Right atrium auricular region (tissue), 2 donors: Measurements from ENCODE around the gene PRKCH. TPM values are rescaled to one million over a fixed set of nuclear protein-coding genes. Genes with fewer than 3 reads are reported as not detected.

Source experiments
- DNase-seq: peaks from one replicate; pipeline ENCODE4 v3.0.0-alpha.2; 2019; ENCODE audit warnings: low spot score
- H3K27ac ChIP-seq, 2 donors: fragments of 200-600 bp; sonication (generic); 1 replicate in 1 of 2; 2 replicates in 1 of 2; pipeline ENCODE4 v1.5.1; 2016 to 2019
- H3K27me3 ChIP-seq, 2 donors: fragments of 200-600 bp; sonication (generic); one replicate each; pipeline versions ENCODE4 v1.5.1 to v1.6.0; 2017 to 2019
- H3K36me3 ChIP-seq: fragments of 200-600 bp; sonication (generic); one replicate; pipeline ENCODE4 v1.5.1; 2016
- H3K4me1 ChIP-seq, 2 donors: fragments of 200-600 bp; sonication (generic); one replicate each; pipeline versions ENCODE4 v1.5.1 to v1.6.0; 2017 to 2019
- H3K4me3 ChIP-seq, 2 donors: fragments of 200-600 bp; sonication (generic); 1 replicate in 1 of 2; 2 replicates in 1 of 2; pipeline ENCODE4 v1.5.1; 2017 to 2019; ENCODE audit warnings: mild to moderate bottlenecking in 1 of 2, moderate library complexity in 1 of 2
- H3K9me3 ChIP-seq, 2 donors: fragments of 200-600 bp; sonication (generic); one replicate each; pipeline ENCODE4 v1.5.1; 2019
- CTCF ChIP-seq, 2 donors: fragments of 200-600 bp; sonication (generic); IDR thresholded peaks; one replicate each; pipeline ENCODE4 v1.5.1; 2019; ENCODE audit warnings: antibody characterized with exemption in 2 of 2
- total RNA-seq, 2 donors: library from RNA; depleted of rRNA; stranded (reverse); fragments of >200 nt; gene quantifications; one replicate each; pipeline ENCODE4 v1.1.0, GENCODE V29; 2016

PRKCH gene
- total RNA-seq, 2 donors from 2014 or later, result 24.9 to 40.3 TPM

- Histone ChIP-seq H3K9me3 (no peaks in the 10 kb centered on the region), H3K27me3 (no peaks in the 10 kb centered on the region), H3K36me3 (no peaks in the 10 kb centered on the region), H3K4me1 (peaks cover 2 to 49% of the 10 kb centered on the region in 2 donors), H3K27ac (peak overlapping the region in 1 of 2 donors; percentile 84), H3K4me3 (no peak overlapping the region)
- TF ChIP-seq CTCF (IDR thresholded peaks at IDR 0.05), result no peak
- DNase-seq, result peak; percentile 28
These were observed 241.8 kb downstream of the PRKCH start for GRCh38 chr14:61563162-61563511.

- Histone ChIP-seq H3K27me3 (no peaks in the 10 kb centered on the region), H3K4me1 (peaks cover 2 to 58% of the 10 kb centered on the region in 2 donors), H3K27ac (no peak overlapping the region)
These were observed 242.7 kb downstream of the PRKCH start for GRCh38 chr14:61563880-61564617.

GRCh38 chr14:61564618-61565091 lies 243.3 kb downstream of the PRKCH start:
- Histone ChIP-seq H3K4me3 (no peak overlapping the region), H3K27ac (no peak overlapping the region), H3K27me3 (no peaks in the 10 kb centered on the region), H3K36me3 (no peaks in the 10 kb centered on the region), H3K9me3 (no peaks in the 10 kb centered on the region), H3K4me1 (peaks cover 2 to 64% of the 10 kb centered on the region in 2 donors)
- no peak for DNase-seq
- TF ChIP-seq CTCF (IDR thresholded peaks at IDR 0.05), result no peak

More at GRCh38 chr14:61563880-61564617, 242.7 kb downstream of the PRKCH start:
- Histone ChIP-seq H3K36me3 (no peaks in the 10 kb centered on the region), H3K9me3 (no peaks in the 10 kb centered on the region), H3K4me3 (no peak overlapping the region)
- peak; percentile 57 for DNase-seq
- TF ChIP-seq CTCF (IDR thresholded peaks at IDR 0.05), result no peak

GRCh38 chr14:61565181-61565580 lies 243.8 kb downstream of the PRKCH start:
- TF ChIP-seq CTCF (IDR thresholded peaks at IDR 0.05), result no peak
- peaks cover 2 to 64% of the 10 kb centered on the region in 2 donors for H3K4me1 ChIP-seq

GRCh38 chr14:61565836-61566536 lies 244.6 kb downstream of the PRKCH start:
- peak overlapping the region; percentile 31 for H3K27ac ChIP-seq
- no peaks in the 10 kb centered on the region for H3K36me3 ChIP-seq
- H3K4me1 ChIP-seq, result peaks cover 2 to 64% of the 10 kb centered on the region in 2 donors

More at GRCh38 chr14:61565181-61565580, 243.8 kb downstream of the PRKCH start:
- no peak for DNase-seq
- H3K4me3 ChIP-seq, result no peak overlapping the region
- H3K27me3 ChIP-seq, result no peaks in the 10 kb centered on the region
- no peaks in the 10 kb centered on the region for H3K36me3 ChIP-seq
- H3K27ac ChIP-seq, result no peak overlapping the region
- no peaks in the 10 kb centered on the region for H3K9me3 ChIP-seq

More at GRCh38 chr14:61565836-61566536, 244.6 kb downstream of the PRKCH start:
- Histone ChIP-seq H3K4me3 (no peak overlapping the region), H3K9me3 (no peaks in the 10 kb centered on the region), H3K27me3 (no peaks in the 10 kb centered on the region)
- DNase-seq, result no peak
- no peak for TF ChIP-seq CTCF (IDR thresholded peaks at IDR 0.05)
